ENCODE results near the gene ZMYND10.

ZMYND10 gene

DNA sequence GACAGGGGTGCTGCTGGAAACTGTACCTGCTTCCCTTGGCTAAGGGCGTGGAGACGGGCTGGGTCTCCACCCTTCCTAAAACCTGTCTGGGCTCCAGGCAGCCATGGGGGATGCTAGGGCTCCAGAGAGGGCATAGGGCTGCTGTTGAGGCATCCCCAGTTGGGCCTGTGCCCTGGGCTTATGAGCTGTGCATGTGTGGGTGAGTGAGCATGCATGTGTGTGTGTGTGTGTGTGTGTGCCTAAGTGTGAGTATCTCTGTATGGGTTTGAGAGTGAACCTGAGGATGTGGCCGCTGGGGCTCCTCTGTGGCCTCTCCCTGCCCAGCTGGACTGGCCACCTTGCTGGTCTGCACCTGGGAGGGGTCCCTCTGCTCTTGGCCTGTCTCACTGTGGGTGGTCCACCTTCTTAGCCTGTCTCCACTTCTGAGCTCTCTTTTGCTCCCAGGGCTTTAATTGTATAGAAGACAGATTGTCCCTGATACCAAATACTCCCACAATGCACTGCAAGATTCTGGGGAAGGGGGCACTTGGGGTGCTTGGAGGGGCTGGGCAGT, 25.7 kb upstream of the ZMYND10 start:
- DNase-seq (ENCODE audit: low read depth in 1 of 2, low spot score in 1 of 2): no peak

DNA sequence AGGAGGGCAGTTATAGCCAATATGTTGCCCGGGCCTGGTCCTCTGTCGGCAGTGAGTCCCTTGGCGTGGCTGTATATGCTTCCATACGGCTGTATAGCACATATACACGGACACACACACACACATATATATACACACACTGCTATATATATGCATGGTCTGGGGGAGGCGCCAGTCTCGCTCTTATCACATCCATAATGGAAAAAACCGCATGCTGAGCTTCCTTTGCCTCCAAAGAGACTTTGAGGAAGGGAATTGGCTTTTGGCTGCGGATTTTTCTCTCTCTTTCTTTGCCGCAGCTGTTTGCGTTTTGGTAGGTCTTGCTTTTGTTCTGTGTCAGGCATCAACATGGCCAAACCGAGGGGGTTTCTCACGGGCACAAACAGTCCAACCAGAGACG, 25.1 kb upstream of the ZMYND10 start:
- DNase-seq (ENCODE audit: low read depth in 1 of 2, low spot score in 1 of 2): no peak

DNA sequence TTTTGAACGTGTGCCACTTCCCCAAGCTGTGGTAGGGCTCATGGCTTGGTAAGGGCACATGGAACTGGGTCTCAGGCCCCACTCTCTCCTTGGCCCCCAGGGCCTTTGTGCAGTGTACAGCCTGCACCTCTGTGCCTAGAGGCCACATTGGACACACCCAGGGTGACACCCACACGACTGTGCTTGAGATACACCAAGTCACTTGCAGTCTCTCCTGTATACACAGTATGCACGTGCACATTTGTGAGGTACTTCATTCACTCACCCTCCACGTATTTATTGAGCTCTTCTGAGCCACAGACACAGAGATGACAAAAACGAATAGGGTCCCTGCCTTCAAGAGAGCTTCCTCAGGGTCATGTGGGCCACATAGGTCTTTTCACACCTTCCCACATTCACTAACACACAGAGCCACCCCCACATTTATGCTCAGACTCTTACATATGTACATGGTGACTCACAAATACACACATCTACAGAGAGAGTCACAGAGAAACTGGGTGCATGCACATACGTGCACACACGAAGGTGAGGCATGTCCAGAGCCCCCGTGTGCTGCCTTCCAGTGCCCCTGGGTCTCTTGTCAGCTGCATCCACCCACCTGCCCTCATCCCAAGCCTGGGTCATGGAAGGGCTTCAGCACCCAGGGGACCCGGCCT, 23.6 kb upstream of the ZMYND10 start:
- DNase-seq (ENCODE audit: low read depth in 1 of 2, low spot score in 1 of 2): no peak

DNA sequence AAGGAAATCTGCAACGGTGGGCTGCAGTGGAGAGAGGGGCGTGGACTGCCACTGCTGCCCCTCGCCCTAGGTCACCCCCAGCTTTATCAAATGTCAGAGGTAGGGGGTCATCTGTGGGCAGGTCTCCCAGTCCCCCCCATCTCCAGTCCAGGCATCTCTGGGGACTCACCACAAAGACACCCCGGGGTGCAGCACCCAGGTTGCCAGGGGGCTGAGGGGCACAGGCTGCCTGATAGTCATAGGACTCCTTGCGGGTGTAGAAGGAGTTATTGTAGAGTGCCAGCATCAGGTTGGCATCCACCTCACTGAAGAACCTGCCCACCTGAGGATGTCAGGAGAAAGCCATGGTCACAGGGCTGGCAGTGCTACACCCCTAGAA, 20.3 kb upstream of the ZMYND10 start:
- DNase-seq (ENCODE audit: low read depth in 1 of 2, low spot score in 1 of 2): no peak

DNA sequence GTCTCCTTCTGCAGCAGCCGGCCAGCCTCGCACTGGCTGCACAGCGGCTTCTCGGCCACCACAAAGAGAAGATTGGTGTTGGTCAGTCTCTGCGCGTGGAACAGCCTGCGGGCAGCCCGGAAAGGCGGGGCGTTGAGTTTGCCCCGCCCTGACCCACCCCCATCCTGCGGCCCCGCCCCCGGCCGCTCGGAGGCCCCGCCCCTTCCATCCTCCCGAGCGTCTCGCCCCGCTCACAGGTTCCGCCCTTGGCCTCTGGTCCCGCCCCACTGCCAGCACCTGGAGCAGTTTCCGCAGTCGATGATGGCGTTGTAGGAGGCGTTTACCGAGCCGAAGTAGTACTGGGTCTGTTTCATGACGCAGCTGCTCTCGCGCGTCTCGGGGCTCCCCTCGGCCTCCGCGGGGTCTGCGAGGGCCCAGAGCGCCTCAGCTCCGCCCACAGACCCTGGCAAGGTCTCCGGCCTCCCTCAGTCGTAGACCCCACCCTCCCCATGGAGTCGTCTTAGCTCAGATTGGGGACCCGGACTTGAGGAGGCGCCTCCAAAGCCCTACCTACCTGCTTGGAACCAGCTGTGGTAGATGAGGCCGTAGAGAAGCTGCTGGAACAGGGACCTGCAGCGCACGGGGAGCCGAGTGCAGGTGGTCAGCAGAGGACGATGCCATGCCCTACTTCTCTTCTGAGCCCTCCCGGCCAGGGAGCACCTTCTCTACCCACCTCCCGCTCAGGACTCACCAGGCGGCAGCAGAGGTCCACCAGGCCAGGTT, 19.7 kb upstream of the ZMYND10 start:
- peak; percentile 87 to 89 for DNase-seq (ENCODE audit: low read depth in 1 of 2, low spot score in 1 of 2)

DNA sequence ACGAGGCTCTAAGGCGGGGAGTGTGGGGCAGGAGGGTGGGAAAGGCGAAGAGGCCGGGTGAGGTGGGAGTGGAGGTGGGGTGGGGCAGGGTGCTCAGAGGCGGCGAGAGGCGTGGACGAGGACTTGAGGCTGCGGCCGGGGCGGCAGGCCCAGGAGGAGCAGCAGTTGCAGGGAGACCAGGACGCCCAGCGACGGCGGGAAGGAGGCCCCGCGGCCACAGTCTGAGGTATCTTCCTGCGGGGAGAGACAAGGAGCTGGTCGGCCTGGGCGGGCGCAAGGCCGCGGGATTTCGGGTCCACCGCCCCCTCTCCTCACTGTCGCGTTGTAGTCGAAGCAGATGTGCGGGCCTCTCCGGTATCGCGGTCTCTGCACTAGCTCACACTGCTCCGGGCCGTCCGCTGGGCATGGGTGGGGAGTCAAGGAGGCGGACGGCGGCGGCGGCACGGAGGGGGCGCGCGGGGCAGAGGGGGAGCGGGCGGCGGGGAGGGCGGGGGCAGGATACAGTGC, 19.1 kb upstream of the ZMYND10 start:
- no peak for DNase-seq (ENCODE audit: low read depth in 1 of 2, low spot score in 1 of 2)

DNA sequence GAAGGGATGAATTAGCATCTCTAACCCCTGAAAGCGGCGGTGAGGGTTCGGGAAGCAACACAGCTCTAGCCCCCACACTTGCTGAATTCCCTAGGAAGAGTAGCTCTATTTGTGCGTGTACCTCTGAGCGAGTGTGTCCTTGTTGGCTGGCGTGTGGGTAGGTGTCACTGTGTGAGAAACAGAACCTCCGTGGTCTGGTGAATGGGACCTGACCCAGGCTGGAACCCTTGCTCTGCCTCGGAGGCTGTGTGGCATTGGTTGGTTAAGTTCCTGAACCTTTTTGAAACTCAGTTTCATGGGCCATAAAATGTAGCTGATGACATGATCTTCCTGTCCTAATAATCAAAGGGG, 14.2 kb upstream of the ZMYND10 start:
- no peak for DNase-seq (ENCODE audit: low read depth in 1 of 2, low spot score in 1 of 2)

DNA sequence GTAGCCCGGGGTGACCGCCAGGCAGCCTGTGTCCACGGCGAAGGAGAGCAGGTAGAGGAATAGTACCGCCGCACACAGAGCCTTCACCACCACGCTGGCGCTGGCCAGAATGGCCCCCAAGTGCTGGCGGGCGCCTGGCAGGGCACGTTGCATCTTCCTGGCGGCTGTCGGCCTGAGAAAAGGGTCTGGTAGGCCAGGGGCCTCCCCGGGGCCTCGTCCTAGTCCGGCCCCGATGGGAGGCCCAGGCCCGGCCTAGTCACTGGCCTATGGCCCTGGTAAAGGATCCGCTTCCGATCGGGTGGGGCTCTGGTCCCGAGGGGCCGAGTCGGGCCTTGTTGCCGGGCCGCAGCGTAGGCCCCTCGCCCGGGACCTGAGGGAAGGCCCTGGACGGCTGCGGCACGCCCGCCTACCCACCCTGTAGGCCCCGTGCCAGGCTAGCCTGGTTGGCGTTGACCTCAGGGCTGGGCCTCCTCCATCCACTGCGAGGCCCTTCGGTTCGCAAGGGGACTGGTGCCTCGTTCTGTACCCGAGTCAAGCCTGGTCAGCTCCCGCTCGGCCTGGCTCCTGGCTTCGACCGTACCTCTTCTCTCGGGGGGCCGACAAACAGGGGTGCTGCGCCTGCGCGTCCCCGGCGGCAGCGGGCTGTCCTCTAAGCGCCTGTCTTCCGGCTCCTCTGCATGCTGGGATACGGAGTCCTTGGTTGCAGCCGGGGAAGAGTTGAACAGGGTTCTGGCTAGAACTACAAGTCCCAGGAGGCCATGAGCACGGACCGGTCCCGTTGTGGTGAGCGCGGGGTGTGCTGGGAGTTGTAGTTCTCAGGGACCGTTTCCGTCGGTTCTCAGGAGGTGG, 13.6 kb upstream of the ZMYND10 start, which contains the start of gene TMEM115:
Gene TMEM115, minus strand, starts transcription at position 611 of the 849 bp plus-strand sequence. Its CDS starts 458 bp downstream, at position 153.
- peak; percentile 81 to 89 for DNase-seq (ENCODE audit: low read depth in 1 of 2, low spot score in 1 of 2)

DNA sequence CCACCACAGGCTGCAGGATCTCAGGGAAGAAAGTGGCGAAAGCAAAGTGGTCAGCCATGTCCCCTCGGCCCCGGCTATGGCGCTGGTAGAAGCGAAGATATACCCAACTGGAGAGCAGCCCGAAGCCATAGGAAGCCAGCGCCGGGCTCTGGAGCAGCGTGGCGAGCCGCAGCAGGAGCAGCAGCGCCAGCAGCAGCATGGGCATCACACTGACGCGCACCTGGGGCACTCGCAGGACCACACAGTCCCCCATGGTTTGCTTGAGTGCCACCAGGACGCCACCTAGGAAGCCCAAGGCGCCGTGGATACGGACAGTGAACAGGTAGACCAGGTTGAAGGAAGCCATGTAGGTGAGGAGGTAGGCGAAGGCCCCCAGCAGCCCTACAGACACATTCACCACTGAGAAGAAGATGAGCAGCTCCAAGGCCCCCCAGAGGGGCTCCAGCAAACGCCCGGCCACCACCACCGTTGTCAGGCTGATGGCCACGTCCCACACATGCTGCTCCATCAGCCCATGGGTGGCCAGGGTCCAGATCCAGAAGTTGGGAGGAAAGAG, 12.9 kb upstream of the ZMYND10 start:
- no peak for DNase-seq (ENCODE audit: low read depth in 1 of 2, low spot score in 1 of 2)

DNA sequence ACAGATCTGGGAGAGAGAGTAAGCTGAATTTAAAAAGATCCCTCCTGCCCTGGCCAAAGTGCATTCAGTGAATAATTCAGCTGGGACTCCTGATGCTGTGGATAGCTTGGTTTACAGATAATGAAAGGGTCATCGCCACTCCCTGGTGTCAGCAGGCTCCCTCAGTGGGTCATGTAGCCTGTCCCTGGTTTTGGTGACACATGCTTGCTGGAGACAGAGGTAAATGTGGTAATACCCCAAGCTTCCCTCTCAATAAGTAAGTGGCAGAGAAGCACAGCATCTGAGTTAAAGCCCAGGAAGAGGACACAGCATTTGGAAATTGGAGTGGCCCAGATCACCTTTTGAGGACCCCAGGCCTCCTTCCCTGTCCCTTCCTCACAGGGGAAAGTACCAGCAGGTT, 11.9 kb upstream of the ZMYND10 start:
- DNase-seq (ENCODE audit: low read depth in 1 of 2, low spot score in 1 of 2): no peak

DNA sequence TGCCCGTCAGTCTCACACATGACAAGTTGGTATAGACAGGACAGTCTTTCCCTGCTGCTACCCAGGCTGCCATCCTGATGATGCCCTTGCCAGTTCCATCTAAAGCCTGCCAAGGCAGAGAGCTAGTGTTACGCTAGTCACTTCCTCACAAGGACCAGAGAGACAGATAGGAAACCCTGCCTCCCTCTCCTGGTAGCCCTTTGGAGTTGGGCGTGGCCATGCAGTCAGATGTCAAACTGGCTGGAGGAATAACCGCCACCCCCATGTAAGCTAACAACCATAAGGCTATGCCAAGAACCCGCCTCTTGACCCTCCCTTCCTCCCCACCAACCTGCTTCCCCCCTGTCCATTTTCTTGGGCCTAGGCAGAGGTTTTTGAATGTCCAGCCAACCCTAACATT, 11.0 kb upstream of the ZMYND10 start:
- DNase-seq (ENCODE audit: low read depth in 1 of 2, low spot score in 1 of 2): no peak

DNA sequence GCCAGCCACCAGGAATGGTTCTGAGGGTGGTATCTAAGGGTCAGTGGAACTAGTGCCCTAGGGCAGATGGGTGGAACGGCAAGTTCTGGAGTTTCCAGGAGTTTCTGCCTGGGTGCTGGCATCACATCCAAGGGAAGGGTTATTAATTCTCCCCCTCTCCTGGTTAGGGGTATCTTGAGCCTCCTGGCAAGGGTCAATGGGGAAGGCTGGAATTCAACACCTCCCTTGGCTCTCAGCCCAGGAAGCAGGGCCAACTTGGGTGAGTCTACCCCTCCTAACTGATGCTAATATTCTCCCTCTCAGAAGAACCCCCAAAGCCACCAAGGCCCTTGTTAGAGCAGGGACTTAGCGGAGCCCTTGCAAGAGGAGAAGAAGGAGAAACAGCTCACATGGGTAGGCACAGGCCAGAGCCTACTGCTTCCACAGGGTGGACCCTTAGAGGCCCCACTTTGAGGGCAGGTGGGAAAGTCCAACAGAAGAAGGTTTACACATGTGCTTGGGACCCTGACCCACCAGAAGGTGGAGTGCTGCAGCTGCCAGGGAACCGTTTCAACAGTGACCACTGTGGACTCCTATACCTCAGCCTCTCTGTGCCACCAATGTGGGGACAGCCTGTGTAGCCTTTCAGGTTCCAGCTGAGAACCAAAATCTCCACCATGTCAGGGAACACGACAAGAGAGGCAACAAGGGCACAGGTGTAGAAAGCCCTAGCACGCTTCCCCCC, 10.5 kb upstream of the ZMYND10 start:
- DNase-seq (ENCODE audit: low read depth in 1 of 2, low spot score in 1 of 2): no peak

DNA sequence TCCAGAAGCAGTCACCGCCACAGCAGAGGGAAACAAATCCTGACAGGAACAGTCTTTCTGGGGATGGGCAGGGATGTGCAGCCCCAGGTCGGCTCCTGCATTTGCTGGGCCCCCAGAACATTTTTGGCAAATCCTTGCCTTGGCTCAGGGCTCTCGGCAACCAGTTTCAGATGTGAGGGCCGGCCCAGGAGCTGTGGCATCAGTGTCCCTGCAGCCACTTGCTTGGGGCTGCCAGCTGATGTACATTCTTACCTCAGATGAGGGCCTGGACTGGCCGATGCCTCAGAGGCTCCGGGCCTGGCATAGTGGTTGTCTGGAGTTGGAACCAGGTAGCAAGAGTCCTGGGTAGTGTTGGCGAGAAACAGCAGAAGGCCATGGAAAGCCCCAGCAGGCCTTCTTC, 9.3 kb upstream of the ZMYND10 start:
- no peak for DNase-seq (ENCODE audit: low read depth in 1 of 2, low spot score in 1 of 2)

DNA sequence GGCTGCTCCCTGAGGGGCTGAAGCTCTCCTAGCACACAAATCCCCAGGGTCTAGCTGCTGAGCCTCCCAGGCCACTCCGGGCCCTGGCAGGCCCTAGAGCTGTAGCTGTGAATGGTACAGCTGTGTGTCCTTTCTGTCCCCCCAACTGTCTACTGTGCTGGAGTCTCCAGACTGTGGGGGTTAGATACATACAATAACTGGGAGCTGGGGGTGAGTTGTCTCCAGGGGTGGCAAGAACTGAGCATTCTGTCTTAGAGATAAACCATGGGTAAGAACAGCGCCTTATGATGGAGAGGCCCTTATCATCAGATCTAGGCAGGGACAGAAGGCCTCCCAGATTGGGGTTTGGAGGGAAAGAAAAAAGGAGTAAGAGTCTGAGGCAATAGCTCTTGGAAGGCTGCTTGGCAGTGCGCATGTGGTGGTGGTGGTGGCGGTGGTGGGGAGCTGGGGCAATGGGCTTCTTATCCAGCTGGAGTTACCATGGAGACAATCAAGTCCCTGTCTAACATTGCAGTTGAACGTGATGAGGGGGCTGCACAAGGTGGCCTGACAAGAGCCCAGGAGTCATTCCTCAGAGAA, 8.7 kb upstream of the ZMYND10 start:
- no peak for DNase-seq (ENCODE audit: low read depth in 1 of 2, low spot score in 1 of 2)

DNA sequence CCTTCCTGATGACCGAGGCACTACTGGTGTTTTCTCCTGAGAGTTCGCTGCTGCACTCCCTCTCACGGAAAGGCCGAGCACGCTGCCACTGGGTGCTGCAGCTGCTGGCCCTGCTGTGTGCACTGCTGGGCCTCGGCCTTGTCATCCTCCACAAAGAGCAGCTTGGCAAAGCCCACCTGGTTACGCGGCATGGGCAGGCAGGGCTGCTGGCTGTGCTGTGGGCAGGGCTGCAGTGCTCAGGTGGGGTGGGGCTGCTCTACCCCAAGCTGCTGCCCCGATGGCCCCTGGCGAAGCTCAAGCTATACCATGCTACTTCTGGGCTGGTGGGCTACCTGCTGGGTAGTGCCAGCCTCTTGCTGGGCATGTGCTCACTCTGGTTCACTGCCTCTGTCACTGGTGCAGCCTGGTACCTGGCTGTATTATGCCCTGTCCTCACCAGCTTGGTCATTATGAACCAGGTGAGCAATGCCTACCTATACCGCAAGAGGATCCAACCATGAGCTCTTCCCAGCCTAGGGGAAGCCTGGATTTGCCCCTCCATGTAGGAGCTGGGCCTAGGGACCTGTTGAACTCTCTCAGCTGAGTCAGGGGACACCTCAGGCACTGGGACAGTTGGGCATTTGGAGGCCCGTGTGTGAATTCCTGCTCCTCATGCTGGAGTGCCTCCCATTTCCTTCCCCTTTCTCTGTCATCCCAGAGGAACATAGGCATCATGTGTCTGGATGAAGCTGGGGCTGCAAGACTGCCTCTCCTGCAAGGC, 7.9 kb upstream of the ZMYND10 start:
- DNase-seq (ENCODE audit: low read depth in 1 of 2, low spot score in 1 of 2): no peak

DNA sequence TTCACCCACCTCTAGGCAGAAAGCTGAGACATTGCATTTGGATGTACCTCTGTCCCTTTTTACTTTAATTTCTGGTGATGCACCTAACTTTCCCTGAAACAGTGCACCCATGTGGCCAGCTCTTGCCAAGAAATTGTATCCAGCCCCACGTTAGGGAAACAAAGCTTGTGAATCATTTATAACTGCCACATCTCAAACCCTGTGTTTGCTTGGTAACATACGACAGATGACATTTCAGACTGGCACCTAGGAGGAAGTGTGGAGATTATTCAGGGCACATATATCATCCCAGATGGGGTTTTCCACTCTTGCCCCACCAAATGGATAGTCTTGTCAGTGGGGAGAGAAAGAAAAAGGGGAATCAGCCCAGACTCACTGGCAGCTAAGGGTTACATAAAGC, 7.2 kb upstream of the ZMYND10 start:
- DNase-seq (ENCODE audit: low read depth in 1 of 2, low spot score in 1 of 2): no peak

DNA sequence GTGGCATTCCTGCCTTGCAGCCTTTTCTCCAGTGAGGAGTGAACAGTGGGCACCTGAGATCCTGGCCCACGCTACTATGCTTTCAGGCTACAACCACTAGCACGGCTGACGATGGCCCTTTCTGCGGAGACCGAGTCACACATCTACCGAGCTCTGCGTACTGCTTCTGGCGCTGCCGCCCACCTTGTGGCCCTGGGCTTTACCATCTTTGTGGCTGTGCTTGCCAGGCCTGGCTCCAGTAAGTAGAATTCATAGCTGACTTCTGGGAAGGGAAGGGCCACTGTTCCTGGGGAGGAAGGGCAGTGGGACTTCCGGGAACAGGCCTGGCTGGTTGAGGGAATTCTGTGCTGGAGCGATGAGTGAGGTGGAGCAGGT, 5.8 kb upstream of the ZMYND10 start:
- DNase-seq (ENCODE audit: low read depth in 1 of 2, low spot score in 1 of 2): no peak

DNA sequence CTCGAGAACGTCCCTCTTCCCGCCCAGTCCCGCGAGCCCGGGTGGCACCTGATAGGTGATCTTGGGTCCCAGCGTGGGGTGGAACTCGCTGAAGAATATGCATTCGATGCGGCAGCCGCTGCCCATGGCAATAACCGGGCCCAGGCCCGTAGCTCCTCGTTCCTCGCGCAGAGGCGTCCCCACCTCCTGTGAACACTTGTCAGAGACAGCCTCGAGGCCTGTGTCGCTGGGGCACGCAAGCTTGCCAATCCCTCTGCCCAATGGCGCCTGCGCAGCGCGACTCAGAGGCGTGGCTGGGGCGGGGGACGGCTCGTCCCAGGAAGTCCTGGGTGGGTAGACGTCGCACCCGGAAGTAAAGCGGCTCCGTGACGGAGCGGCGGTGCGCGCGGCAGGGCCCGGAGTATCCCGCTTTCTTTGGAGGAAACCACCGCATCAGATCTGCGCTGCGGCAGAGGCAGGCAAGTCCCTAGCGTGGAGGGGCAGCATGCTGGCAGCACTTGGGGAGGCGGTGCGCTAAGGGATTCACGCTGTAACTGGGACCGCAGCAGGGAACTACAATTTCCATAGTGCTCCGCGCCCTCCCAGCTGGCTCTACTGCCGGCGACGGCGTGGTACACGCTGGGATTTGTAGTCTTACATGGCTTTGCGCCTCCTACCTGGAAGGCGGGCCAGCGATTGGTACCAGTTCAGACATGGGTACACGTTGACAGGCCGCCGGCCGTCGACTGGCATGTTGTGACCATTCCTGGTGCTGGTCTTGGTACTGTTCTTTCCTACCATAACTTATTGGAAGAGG, 5.2 kb upstream of the ZMYND10 start, which contains the start of the genes CYB561D2 and NPRL2:
Gene CYB561D2, plus strand, starts transcription at position 336 of the 796 bp plus-strand sequence. CDS start 572 bp downstream, outside the sequence.
Gene NPRL2, minus strand, starts transcription at position 249 of the 796 bp plus-strand sequence. Its CDS starts 123 bp downstream, at position 126.
- DNase-seq (ENCODE audit: low read depth in 1 of 2, low spot score in 1 of 2): peak; percentile 99

DNA sequence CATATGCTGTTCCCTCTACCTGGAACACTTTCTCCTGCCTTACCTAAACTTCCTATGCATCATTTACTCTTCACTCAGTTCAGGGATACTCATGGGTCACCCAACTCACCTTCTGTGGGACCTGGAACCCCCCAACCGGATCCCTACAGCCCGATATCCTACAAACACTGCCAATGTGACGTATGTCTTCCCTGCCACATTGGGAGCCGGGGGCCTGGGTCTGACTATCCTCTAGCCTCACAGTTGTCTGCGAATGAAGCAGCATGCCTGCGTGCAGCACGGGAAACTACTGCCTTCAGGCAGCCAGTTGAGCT, 4.6 kb upstream of the ZMYND10 start:
- DNase-seq (ENCODE audit: low read depth in 1 of 2, low spot score in 1 of 2): no peak
